ENCODE measurements around the gene RAMP1. TPM values are rescaled to one million over a fixed set of nuclear protein-coding genes. Genes with fewer than 3 reads are reported as not detected.

Gene RAMP1
- total and polyA plus RNA-seq, 2 experiments from 2014 or later: 134 to 329 TPM

- TF ChIP-seq CTCF (IDR thresholded peaks at IDR 0.05; ENCODE audit: poor library complexity) (no peak), EZH2 (IDR thresholded peaks at IDR 0.05; ENCODE audit: borderline replicate concordance) (no peak), EZH2phosphoT487 (IDR thresholded peaks at IDR 0.05; ENCODE audit: low read depth, severe bottlenecking, unreplicated experiment) (no peak)
- no peaks in the 10 kb centered on the region for H3K79me2 ChIP-seq
- H3K27me3 ChIP-seq: no peaks in the 10 kb centered on the region
- no peaks in the 10 kb centered on the region for H3K36me3 ChIP-seq (replicated peaks; ENCODE audit: insufficient read depth, low read depth)
- no peak overlapping the region for H3K4me2 ChIP-seq
- no peaks in the 10 kb centered on the region for H3K9me2 ChIP-seq (replicated peaks; ENCODE audit: insufficient read depth)
- 98% methylated on average over 14 of the region's 14 CpGs for WGBS (ENCODE audit: low lambda C conversion rate, missing lambda C conversion rate)
- no peaks in the 10 kb centered on the region for H4K20me1 ChIP-seq (ENCODE audit: insufficient read depth, poor library complexity, severe bottlenecking)
- DNase-seq (ENCODE audit: low spot score): no peak
- H3K9me3 ChIP-seq (ENCODE audit: low read depth): no peaks in the 10 kb centered on the region
- H3K4me1 ChIP-seq (ENCODE audit: insufficient read depth): peaks cover 5% of the 10 kb centered on the region
- H2AFZ ChIP-seq: peak overlapping the region; percentile 24
- no peak overlapping the region for H3K27ac ChIP-seq
- no peak overlapping the region for H3K4me3 ChIP-seq
These were observed 64.7 kb downstream of the RAMP1 start for GRCh38 chr2:237924164-237924534.

GRCh38 chr2:237927135-237927534, 67.7 kb downstream of the RAMP1 start:
- DNase-seq (ENCODE audit: low spot score): no peak
- Histone ChIP-seq H3K4me1 (ENCODE audit: insufficient read depth) (peaks cover 5% of the 10 kb centered on the region), H3K4me3 (no peak overlapping the region), H3K9me2 (replicated peaks; ENCODE audit: insufficient read depth) (no peaks in the 10 kb centered on the region), H3K9me3 (ENCODE audit: low read depth) (no peaks in the 10 kb centered on the region), H4K20me1 (ENCODE audit: insufficient read depth, poor library complexity, severe bottlenecking) (no peaks in the 10 kb centered on the region), H3K27ac (no peak overlapping the region), H2AFZ (no peak overlapping the region), H3K4me2 (no peak overlapping the region), H3K27me3 (no peaks in the 10 kb centered on the region), H3K36me3 (replicated peaks; ENCODE audit: insufficient read depth, low read depth) (no peaks in the 10 kb centered on the region), H3K79me2 (no peaks in the 10 kb centered on the region)
- WGBS (ENCODE audit: low lambda C conversion rate, missing lambda C conversion rate): 73% methylated on average over 5 of the region's 5 CpGs
- TF ChIP-seq CTCF (IDR thresholded peaks at IDR 0.05; ENCODE audit: poor library complexity) (no peak), EZH2phosphoT487 (IDR thresholded peaks at IDR 0.05; ENCODE audit: low read depth, severe bottlenecking, unreplicated experiment) (no peak), EZH2 (IDR thresholded peaks at IDR 0.05; ENCODE audit: borderline replicate concordance) (no peak)

GRCh38 chr2:237927986-237928385, 68.6 kb downstream of the RAMP1 start:
- TF ChIP-seq CTCF (IDR thresholded peaks at IDR 0.05; ENCODE audit: poor library complexity): no peak
- TF ChIP-seq EZH2 (IDR thresholded peaks at IDR 0.05; ENCODE audit: borderline replicate concordance): no peak
- no peak for TF ChIP-seq EZH2phosphoT487 (IDR thresholded peaks at IDR 0.05; ENCODE audit: low read depth, severe bottlenecking, unreplicated experiment)
- H3K9me2 ChIP-seq (replicated peaks; ENCODE audit: insufficient read depth): no peaks in the 10 kb centered on the region
- H3K9me3 ChIP-seq (ENCODE audit: low read depth): no peaks in the 10 kb centered on the region
- no peak for DNase-seq (ENCODE audit: low spot score)
- no peaks in the 10 kb centered on the region for H4K20me1 ChIP-seq (ENCODE audit: insufficient read depth, poor library complexity, severe bottlenecking)
- no peak overlapping the region for H3K27ac ChIP-seq
- H3K4me1 ChIP-seq (ENCODE audit: insufficient read depth): peaks cover 5% of the 10 kb centered on the region
- no peak overlapping the region for H3K4me3 ChIP-seq
- H3K79me2 ChIP-seq: no peaks in the 10 kb centered on the region
- H2AFZ ChIP-seq: no peak overlapping the region
- no peaks in the 10 kb centered on the region for H3K36me3 ChIP-seq (replicated peaks; ENCODE audit: insufficient read depth, low read depth)
- WGBS (ENCODE audit: low lambda C conversion rate, missing lambda C conversion rate): 78% methylated on average over 4 of the region's 4 CpGs
- no peak overlapping the region for H3K4me2 ChIP-seq
- H3K27me3 ChIP-seq: no peaks in the 10 kb centered on the region

- no peaks in the 10 kb centered on the region for H3K9me2 ChIP-seq (replicated peaks; ENCODE audit: insufficient read depth)
- no peak for DNase-seq (ENCODE audit: low spot score)
- no peak overlapping the region for H2AFZ ChIP-seq
- H4K20me1 ChIP-seq (ENCODE audit: insufficient read depth, poor library complexity, severe bottlenecking): no peaks in the 10 kb centered on the region
- no peaks in the 10 kb centered on the region for H3K27me3 ChIP-seq
- H3K9me3 ChIP-seq (ENCODE audit: low read depth): no peaks in the 10 kb centered on the region
- no peak overlapping the region for H3K4me2 ChIP-seq
- H3K4me1 ChIP-seq (ENCODE audit: insufficient read depth): no peaks in the 10 kb centered on the region
- TF ChIP-seq EZH2 (IDR thresholded peaks at IDR 0.05; ENCODE audit: borderline replicate concordance) (no peak), EZH2phosphoT487 (IDR thresholded peaks at IDR 0.05; ENCODE audit: low read depth, severe bottlenecking, unreplicated experiment) (no peak), CTCF (IDR thresholded peaks at IDR 0.05; ENCODE audit: poor library complexity) (no peak)
- H3K79me2 ChIP-seq: no peaks in the 10 kb centered on the region
- no peaks in the 10 kb centered on the region for H3K36me3 ChIP-seq (replicated peaks; ENCODE audit: insufficient read depth, low read depth)
- WGBS (ENCODE audit: low lambda C conversion rate, missing lambda C conversion rate): 86% methylated on average over 9 of the region's 9 CpGs
- no peak overlapping the region for H3K4me3 ChIP-seq
- H3K27ac ChIP-seq: no peak overlapping the region
These were observed 70.6 kb downstream of the RAMP1 start for GRCh38 chr2:237929979-237930378.

Data from hepatocyte (in vitro differentiated cells).